Endothelial cell of umbilical vein (primary cell): Measurements from ENCODE around the gene TBL3. TPM values are rescaled to one million over a fixed set of nuclear protein-coding genes. Genes with fewer than 3 reads are reported as not detected.

Experiments used
- BruUV-seq: library from RNA; stranded (reverse); fragments of 400-500 nt; replicated peaks from 2 replicates; lab custom pipeline; 2021; lab: Mats Ljungman, UMichigan
- CTCF ChIA-PET: fragments of 300-600, 350-600 bp; sonication (Branson Sonifier 250); formaldehyde crosslinking; loops from one replicate; lab custom pipeline; 2021; ENCODE audit warnings: antibody characterized with exemption, inconsistent platforms; lab: Charles Lee
- POLR2A ChIA-PET: fragments of 300-600, 350-600 bp; sonication (Branson Sonifier 250); formaldehyde crosslinking; loops from one replicate; lab custom pipeline; 2021; ENCODE audit warnings: antibody characterized with exemption, inconsistent platforms; lab: Charles Lee
- DNase-seq: peaks from one replicate; pipeline ENCODE4 v3.0.0-alpha.2; 2011; ENCODE audit warnings: low read depth, low spot score
- FAIRE-seq: peaks from 2 replicates; lab custom pipeline; 2011; peaks lifted over from hg19 to GRCh38; lab: Jason Lieb, UNC
- H2AFZ ChIP-seq: 2 replicates; pipeline ENCODE4 v1.6.0; 2012; ENCODE audit warnings: low read depth, low read length, control low read depth, inconsistent platforms
- H3K27ac ChIP-seq: 2 replicates; pipeline ENCODE4 v1.5.1; 2011; ENCODE audit warnings: low read depth, mild to moderate bottlenecking, control low read depth, low read length, moderate library complexity; ENCODE audit not compliant: insufficient read depth
- H3K27me3 ChIP-seq, 2 experiments: 2 replicates each; pipeline versions ENCODE4 v1.6.0 to v1.6.1; 2011; ENCODE audit warnings: low read length in 2 of 2, mixed read lengths in 1 of 2; ENCODE audit not compliant: control insufficient read depth in 2 of 2, insufficient read depth in 2 of 2
- H3K36me3 ChIP-seq, 2 experiments: 2 replicates in 1 of 2; 3 replicates in 1 of 2; pipeline ENCODE4 v1.5.1; 2011; ENCODE audit warnings: low read length in 2 of 2, mild to moderate bottlenecking in 1 of 2, moderate library complexity in 1 of 2; ENCODE audit not compliant: control insufficient read depth in 2 of 2, insufficient read depth in 2 of 2; ENCODE audit errors: extremely low read depth in 1 of 2
- H3K4me1 ChIP-seq: 3 replicates; pipeline ENCODE4 v1.5.1; 2011; ENCODE audit warnings: mild to moderate bottlenecking, low read length; ENCODE audit not compliant: control insufficient read depth, insufficient read depth; ENCODE audit errors: extremely low read depth
- H3K4me2 ChIP-seq: 2 replicates; pipeline ENCODE4 v1.6.1; 2011; ENCODE audit warnings: low read length, control low read depth, mixed read lengths; ENCODE audit not compliant: insufficient read depth
- H3K4me3 ChIP-seq, 3 experiments: fragments of 200-600 bp in 1 of 3; sonication (generic), shearing (Covaris generic) in 1 of 3; replicated peaks in 1 of 3; 2 replicates each; pipeline ENCODE4 v1.5.1; 2011 to 2016; ENCODE audit warnings: control low read depth in 3 of 3, low read length in 3 of 3, mild to moderate bottlenecking in 2 of 3, inconsistent platforms in 1 of 3, low read depth in 1 of 3, moderate library complexity in 1 of 3; ENCODE audit not compliant: insufficient read depth in 1 of 3
- H3K79me2 ChIP-seq: 2 replicates; pipeline ENCODE4 v1.6.0; 2012; ENCODE audit warnings: low read length, inconsistent platforms; ENCODE audit not compliant: control insufficient read depth, insufficient read depth
- H3K9ac ChIP-seq: replicated peaks from 2 replicates; pipeline ENCODE3; 2011; ENCODE audit warnings: low read length, control low read depth; ENCODE audit not compliant: insufficient read depth; ENCODE audit errors: extremely low read depth
- H3K9me1 ChIP-seq: replicated peaks from 3 replicates; pipeline ENCODE4 v1.6.0; 2011; ENCODE audit warnings: mild to moderate bottlenecking, low read length; ENCODE audit not compliant: control insufficient read depth, insufficient read depth; ENCODE audit errors: extremely low read depth
- H3K9me3 ChIP-seq: replicated peaks from 2 replicates; pipeline ENCODE4 v1.5.1; 2012; ENCODE audit warnings: low read length, inconsistent platforms; ENCODE audit not compliant: control insufficient read depth, insufficient read depth
- H4K20me1 ChIP-seq: replicated peaks from 2 replicates; pipeline ENCODE3; 2011; ENCODE audit warnings: mild to moderate bottlenecking, low read length; ENCODE audit not compliant: control insufficient read depth, insufficient read depth; ENCODE audit errors: extremely low read depth
- JUN ChIP-seq: IDR thresholded peaks from 2 replicates; pipeline ENCODE4 v1.6.1; 2011; ENCODE audit warnings: borderline replicate concordance, low read depth; ENCODE audit not compliant: insufficient read length, insufficient read depth
- POLR2A ChIP-seq: IDR thresholded peaks from 2 replicates; pipeline ENCODE4 v1.6.1; 2012; ENCODE audit warnings: low read depth, mild to moderate bottlenecking, control low read depth, low read length
- POLR2AphosphoS5 ChIP-seq: IDR thresholded peaks from 2 replicates; pipeline ENCODE4 v1.6.1; 2012; ENCODE audit warnings: low read depth, mild to moderate bottlenecking, control low read depth, low read length, moderate library complexity; ENCODE audit not compliant: insufficient read depth
- dilution Hi-C: fragments of 300-500 bp; cut with MboI; formaldehyde crosslinking; loops from one replicate; pipeline ENCODE4 v1.15.0; 2019; ENCODE audit warnings: low sequenced_read_pairs; ENCODE audit not compliant: extremely low pct_ligation_motif_present
- intact Hi-C: fragments of 100-400 bp; cut with micrococcal nuclease; formaldehyde crosslinking; loops from one replicate; pipeline ENCODE4 v1.10.0; 2022
- polyA plus RNA-seq, 4 experiments: library from polyadenylated mRNA; depleted of rRNA in 3 of 4; stranded (reverse) in 3 of 4; unstranded in 1 of 4; fragments of >200 nt; gene quantifications; 2 replicates each; pipeline versions ENCODE4 v1.2.1 to v1.2.3, GENCODE V29; 2011 to 2012; ENCODE audit warnings: missing spikeins in 1 of 4
- total RNA-seq: library from RNA; stranded (reverse); gene quantifications from 2 replicates; pipeline ENCODE4 v1.2.3, GENCODE V29; 2021
- TF ChIP-seq, protein P1 (sequence below), 2 donors: IDR thresholded peaks; 1 replicate in 1 of 2; 2 replicates in 1 of 2; pipeline ENCODE4 v1.5.1; 2011; ENCODE audit warnings: low read length in 2 of 2, mild to moderate bottlenecking in 2 of 2, moderate library complexity in 2 of 2, control low read depth in 1 of 2, inconsistent platforms in 1 of 2, low read depth in 1 of 2; ENCODE audit not compliant: insufficient read depth in 1 of 2; ENCODE audit errors: extremely low read depth in 1 of 2

The TBL3 gene
- total and polyA plus RNA-seq, 2 donors (not counting 3 experiments of a cell fraction or from before 2014, with no cell fraction given) = 42.2 to 77.1 TPM

DNA sequence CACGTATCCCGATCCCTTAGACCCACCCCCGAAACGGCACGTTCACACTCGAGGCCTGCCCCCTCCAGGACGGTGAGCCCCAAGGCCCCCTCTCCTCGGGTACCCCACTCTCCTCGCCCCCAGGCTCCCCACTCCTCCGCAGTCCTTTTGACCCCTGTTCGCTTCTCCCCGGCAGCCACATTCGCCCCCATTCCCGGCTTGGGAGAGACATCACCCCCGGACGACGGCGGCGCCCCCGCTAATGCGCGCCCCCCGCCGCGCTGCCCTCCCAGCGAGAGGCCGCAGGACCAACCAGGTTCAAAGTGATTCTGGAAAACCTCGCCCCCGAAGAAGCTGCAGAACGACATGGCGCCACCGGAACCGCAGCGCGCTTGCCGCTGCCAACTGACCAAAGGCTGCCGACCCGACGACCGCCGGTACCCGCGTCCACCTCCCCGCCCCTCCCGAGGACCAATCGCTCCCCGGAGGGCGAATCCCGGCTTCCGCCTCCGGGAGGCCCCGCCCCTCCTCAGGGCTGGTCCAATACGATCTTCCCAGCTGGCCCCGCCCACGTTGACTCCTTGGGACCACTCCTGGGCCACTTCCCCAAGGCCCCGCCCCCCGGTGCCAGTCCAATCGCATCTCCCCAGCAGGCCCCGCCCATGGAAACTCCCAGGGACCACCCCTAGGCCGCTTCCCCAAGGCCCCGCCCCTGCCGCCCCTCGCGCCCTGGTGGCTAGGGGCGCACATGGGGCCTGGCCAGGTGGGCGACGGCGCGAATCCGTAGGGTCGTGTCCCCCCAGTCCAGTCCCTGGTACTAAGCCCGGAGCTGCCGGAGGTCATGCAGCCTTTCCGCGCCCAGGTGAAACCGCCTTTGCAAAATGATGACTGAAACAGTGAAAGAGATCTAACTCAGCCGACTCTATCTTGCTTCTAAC lies 28.8 kb upstream of the TBL3 start, which contains the start of gene MSRB1:
Gene MSRB1 (minus strand): TSS at position 390 of the 917 bp plus-strand sequence. CDS start 43 bp downstream, at position 347.
- POLR2A ChIA-PET = interaction anchor here (1.5 kb wide), 1 partner anchor 22 kb away, joined by 11 read pairs; the partner anchor contains the start of gene RPS2

More for the DNA sequence above, 28.8 kb upstream of the TBL3 start, which contains the start of gene MSRB1:
- Histone ChIP-seq H3K4me3 (peak within 1 kb of the TSS; percentile 53 to 89 (median 62)), H3K9ac (peak within 1 kb of the TSS; percentile 64), H4K20me1 (no peaks in the 10 kb centered on the region), H3K4me2 (peak within 1 kb of the TSS; percentile 84), H3K4me1 (peaks cover 12% of the 10 kb centered on the region), H3K36me3 (peaks cover 0 to 15% of the 10 kb centered on the region in 2 experiments), H2AFZ (peak within 1 kb of the TSS; percentile 99), H3K79me2 (no peaks in the 10 kb centered on the region), H3K27ac (no peak within 1 kb of the TSS), H3K9me3 (no peaks in the 10 kb centered on the region), H3K27me3 (no peaks in the 10 kb centered on the region), H3K9me1 (no peaks in the 10 kb centered on the region)
- CTCF ChIA-PET = interaction anchor here (0.9 to 1.3 kb wide), 4 partner anchors 8 to 94 kb away, joined by 3 to 4 read pairs (median 3); no protein-coding TSS in a partner anchor
- TF ChIP-seq JUN (no peak), POLR2AphosphoS5 (peak; percentile 94), POLR2A (peak; percentile 91)
- TF ChIP-seq, protein P1, sequence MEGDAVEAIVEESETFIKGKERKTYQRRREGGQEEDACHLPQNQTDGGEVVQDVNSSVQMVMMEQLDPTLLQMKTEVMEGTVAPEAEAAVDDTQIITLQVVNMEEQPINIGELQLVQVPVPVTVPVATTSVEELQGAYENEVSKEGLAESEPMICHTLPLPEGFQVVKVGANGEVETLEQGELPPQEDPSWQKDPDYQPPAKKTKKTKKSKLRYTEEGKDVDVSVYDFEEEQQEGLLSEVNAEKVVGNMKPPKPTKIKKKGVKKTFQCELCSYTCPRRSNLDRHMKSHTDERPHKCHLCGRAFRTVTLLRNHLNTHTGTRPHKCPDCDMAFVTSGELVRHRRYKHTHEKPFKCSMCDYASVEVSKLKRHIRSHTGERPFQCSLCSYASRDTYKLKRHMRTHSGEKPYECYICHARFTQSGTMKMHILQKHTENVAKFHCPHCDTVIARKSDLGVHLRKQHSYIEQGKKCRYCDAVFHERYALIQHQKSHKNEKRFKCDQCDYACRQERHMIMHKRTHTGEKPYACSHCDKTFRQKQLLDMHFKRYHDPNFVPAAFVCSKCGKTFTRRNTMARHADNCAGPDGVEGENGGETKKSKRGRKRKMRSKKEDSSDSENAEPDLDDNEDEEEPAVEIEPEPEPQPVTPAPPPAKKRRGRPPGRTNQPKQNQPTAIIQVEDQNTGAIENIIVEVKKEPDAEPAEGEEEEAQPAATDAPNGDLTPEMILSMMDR (IDR thresholded peaks at IDR 0.05; ENCODE audit: extremely low read depth in 1 of 2, insufficient read depth in 1 of 2, low read depth in 1 of 2, low read length in 2 of 2) = peak in 1 of 2 donors; percentile 3
- FAIRE-seq (peak; percentile 98), DNase-seq (peak; percentile 99)
- dilution Hi-C loops (no loop called here), intact Hi-C loops (loop anchor here (1.0 to 2.0 kb wide), 2 partner anchors 14 to 16 kb away; partner anchors contain the start of gene NDUFB10)
- BruUV-seq = no TSS peak
